Erythroblast (primary cell): Measurements from ENCODE around the gene CFAP92.

Experiments
- GATA1 ChIP-seq: IDR thresholded peaks from 2 replicates; pipeline ENCODE4 v1.6.1; 2011; ENCODE audit warnings: low read depth, mild to moderate bottlenecking, control low read depth, low read length, moderate library complexity
- POLR2A ChIP-seq: IDR thresholded peaks from 2 replicates; pipeline ENCODE4 v1.6.1; 2011; ENCODE audit warnings: mild to moderate bottlenecking, low read length

- TF ChIP-seq POLR2A (no peak), GATA1 (no peak)
Observed at GRCh38 chr3:129019266-129019665, 25.4 kb upstream of the CFAP92 start.
